K562 (cell line): ENCODE measurements around the gene ABLIM1. TPM values are rescaled to one million over a fixed set of nuclear protein-coding genes. Genes with fewer than 3 reads are reported as not detected.

Experiments
- ATAC-seq: fragments of 200-7000 bp; cut with Tn5 transposase; 3 replicates; pipeline ENCODE4 v1.9.1; 2020; ENCODE audit warnings: moderate library complexity
- BruUV-seq: library from RNA; stranded (reverse); fragments of 400-500 nt; replicated peaks from 2 replicates; lab custom pipeline; 2021; lab: Mats Ljungman, UMichigan
- CTCF ChIA-PET: fragments of 300-600 bp; formaldehyde crosslinking; extraction: SDS; loops from one replicate; lab custom pipeline; 2021; ENCODE audit warnings: low intra/inter-chr PET ratio; lab: Yijun Ruan, JAX
- POLR2A ChIA-PET: fragments of 300-600, 350-650 bp; sonication (Branson Sonifier 250); formaldehyde crosslinking; extraction: SDS; loops from one replicate; lab custom pipeline; 2021; ENCODE audit warnings: antibody characterized with exemption, inconsistent platforms; lab: Yijun Ruan, JAX
- DNase-seq, 4 experiments: peaks; one replicate each; pipeline versions ENCODE4 v3.0.0 to v3.0.0-alpha.2; 2011 to 2018; ENCODE audit warnings: low spot score in 3 of 4, mixed read lengths in 3 of 4; ENCODE audit errors: extremely low read depth in 1 of 4
- FAIRE-seq: peaks from 2 replicates; lab custom pipeline; 2011; peaks lifted over from hg19 to GRCh38; lab: Jason Lieb, UNC
- H2AFZ ChIP-seq: 2 replicates; pipeline ENCODE4 v1.6.0; 2011; ENCODE audit warnings: low read depth, low read length, control low read depth, inconsistent platforms
- H3K27ac ChIP-seq: fragments of 200-600 bp; 3 replicates; pipeline ENCODE4 v1.8.0; 2011; ENCODE audit warnings: low read depth, mild to moderate bottlenecking, control low read depth, inconsistent platforms, low read length, moderate library complexity, mixed read lengths; ENCODE audit errors: extremely low read depth
- H3K27me3 ChIP-seq, 2 experiments: fragments of 300-600 bp in 1 of 2; 2 replicates in 1 of 2; 3 replicates in 1 of 2; pipeline versions ENCODE4 v1.6.0 to v1.8.0; 2011; ENCODE audit warnings: inconsistent platforms in 2 of 2, low read length in 2 of 2, mild to moderate bottlenecking in 1 of 2, mixed read lengths in 1 of 2, moderate library complexity in 1 of 2; ENCODE audit not compliant: control insufficient read depth in 2 of 2, insufficient read depth in 2 of 2
- H3K36me3 ChIP-seq: fragments of 300-600 bp; 3 replicates; pipeline ENCODE4 v1.8.0; 2011; ENCODE audit warnings: mild to moderate bottlenecking, low read length, inconsistent platforms; ENCODE audit not compliant: control insufficient read depth, insufficient read depth
- H3K4me1 ChIP-seq, 2 experiments: fragments of 200-600 bp in 1 of 2; replicated peaks in 1 of 2; 2 replicates in 1 of 2; 3 replicates in 1 of 2; pipeline versions ENCODE4 v1.5.1 to v1.8.0; 2011; ENCODE audit warnings: inconsistent platforms in 2 of 2, low read length in 2 of 2, mild to moderate bottlenecking in 1 of 2, mixed read lengths in 1 of 2, moderate library complexity in 1 of 2; ENCODE audit not compliant: control insufficient read depth in 2 of 2, insufficient read depth in 2 of 2
- H3K4me2 ChIP-seq: 2 replicates; pipeline ENCODE4 v1.6.1; 2011; ENCODE audit warnings: low read length, control low read depth, inconsistent platforms, mixed read lengths; ENCODE audit not compliant: insufficient read depth
- H3K4me3 ChIP-seq: fragments of 200-600 bp; sonication (generic), shearing (Covaris generic); 2 replicates; pipeline ENCODE4 v1.5.1; 2016; ENCODE audit warnings: control low read depth, inconsistent platforms
- H3K79me2 ChIP-seq: fragments of 200-600 bp; 3 replicates; pipeline ENCODE4 v1.8.0; 2011; ENCODE audit warnings: low read length, inconsistent platforms; ENCODE audit not compliant: control insufficient read depth, insufficient read depth
- H3K9ac ChIP-seq, 2 experiments: 2 replicates each; pipeline versions ENCODE4 v1.6.0 to v1.6.1; 2011; ENCODE audit warnings: low read depth in 2 of 2, low read length in 2 of 2, control low read depth in 1 of 2, inconsistent platforms in 1 of 2, mild to moderate bottlenecking in 1 of 2, mixed read lengths in 1 of 2; ENCODE audit not compliant: insufficient read depth in 1 of 2
- H3K9me1 ChIP-seq: one replicate; pipeline ENCODE4 v1.6.0; 2011; ENCODE audit warnings: inconsistent platforms, mild to moderate bottlenecking, low read length, moderate library complexity; ENCODE audit not compliant: control insufficient read depth, insufficient read depth
- H3K9me3 ChIP-seq: replicated peaks from 2 replicates; pipeline ENCODE4 v1.5.1; 2011; ENCODE audit warnings: low read depth, low read length, inconsistent platforms; ENCODE audit not compliant: control insufficient read depth, insufficient read depth
- H4K20me1 ChIP-seq: replicated peaks from 2 replicates; pipeline ENCODE4 v1.6.1; 2011; ENCODE audit warnings: low read length, inconsistent platforms, mixed read lengths; ENCODE audit not compliant: control insufficient read depth, insufficient read depth
- BHLHE40 ChIP-seq: IDR thresholded peaks from 2 replicates; pipeline ENCODE4 v1.6.1; 2011; ENCODE audit warnings: low read length, improper control_type of control experiment
- CREB5 ChIP-seq: fragments of 250-450 bp; sonication (Bioruptor Pico); IDR thresholded peaks from 2 replicates; pipeline ENCODE4 v1.5.0; 2020; ENCODE audit warnings: mild to moderate bottlenecking
- FUS ChIP-seq: fragments of 200-400 bp; formaldehyde crosslinking; optimal IDR thresholded peaks from 2 replicates; pipeline ENCODE3; 2017; ENCODE audit warnings: low read depth, low read length
- NCOA6 ChIP-seq: fragments of 450-650 bp; IDR thresholded peaks from 2 replicates; pipeline ENCODE4 v1.6.1; 2017; ENCODE audit warnings: mild to moderate bottlenecking
- TBL1XR1 ChIP-seq, 2 experiments: IDR thresholded peaks; 2 replicates each; pipeline ENCODE4 v1.6.1; 2012; ENCODE audit warnings: improper control_type of control experiment in 2 of 2, low read length in 2 of 2, mild to moderate bottlenecking in 1 of 2
- ZNF143 ChIP-seq: sonication (generic); formaldehyde crosslinking; IDR thresholded peaks from 2 replicates; pipeline ENCODE4 v1.9.0; 2022; ENCODE audit warnings: mild to moderate bottlenecking, missing genetic modification reagents
- ZNF3 ChIP-seq: fragments of 250-450 bp; sonication (Bioruptor Pico); IDR thresholded peaks from 2 replicates; pipeline ENCODE4 v1.5.0; 2021; ENCODE audit warnings: mild to moderate bottlenecking, moderate library complexity
- ZNF311 ChIP-seq: fragments of 250-450 bp; sonication (Bioruptor Pico); IDR thresholded peaks from 2 replicates; pipeline ENCODE4 v1.4.0; 2020; ENCODE audit warnings: mild to moderate bottlenecking, moderate library complexity
- ZNF766 ChIP-seq: fragments of 200-800 bp; sonication (Bioruptor generic); conservative IDR thresholded peaks from 2 replicates; pipeline ENCODE4 v1.6.1; 2016; ENCODE audit warnings: missing genetic modification characterization, missing compliant biosample characterization
- WGBS: fragments of 100-300 bp; shearing (Covaris generic); methylation state at CpG from one replicate; pipeline ENCODE4 v1.1.6; 2016; ENCODE audit warnings: low coverage, mixed read lengths; ENCODE audit not compliant: insufficient coverage; ENCODE audit errors: missing lambda C conversion rate; 5-methylcytosine and 5-hydroxymethylcytosine counted together
- in situ Hi-C: fragments of 300-500 bp; cut with MboI; formaldehyde crosslinking; loops from 4 replicates; pipeline ENCODE4 v1.15.0; 2018; ENCODE audit warnings: inconsistent platforms, mixed read lengths
- intact Hi-C: fragments of 100-400 bp; cut with micrococcal nuclease; formaldehyde crosslinking; loops from 2 replicates; pipeline ENCODE4 v1.14.2; 2022
- polyA plus RNA-seq, 8 experiments: library from polyadenylated mRNA; depleted of rRNA in 4 of 8; stranded (reverse) in 5 of 8; unstranded in 3 of 8; fragments of >200 nt; fragmentation: Nextera tagmentation in 2 of 8; fragmentation: Illumina TruSeq in 1 of 8; extraction: Ambion mirVana in 2 of 8; extraction: Trizol in 1 of 8; gene quantifications; 2 replicates each; pipeline versions ENCODE4 v1.2.1 to v1.2.3, GENCODE V29; 2011 to 2014; ENCODE audit warnings: inconsistent platforms in 1 of 8, missing spikeins in 1 of 8
- total RNA-seq, 7 experiments: library from RNA; depleted of rRNA in 6 of 7; stranded (reverse); fragments of >200 nt in 6 of 7; fragmentation: Illumina TruSeq in 2 of 7; extraction: Trizol in 2 of 7; gene quantifications; 2 replicates each; pipeline versions ENCODE4 v1.2.1 to v1.2.3, GENCODE V29; 2011 to 2021; ENCODE audit warnings: low replicate concordance in 1 of 7
- TF ChIP-seq, protein P1 (sequence below), 2 experiments: fragments of 450-650 bp; IDR thresholded peaks; 2 replicates each; pipeline ENCODE4 v1.6.1; 2016

Gene ABLIM1
- total and polyA plus RNA-seq, 9 of the 15 experiments (the other 6 are each of a cell fraction or from before 2014, with no cell fraction given) = 0.07 to 0.49 (median 0.14) TPM; not detected in 6

- H3K36me3 ChIP-seq = no peaks in the 10 kb centered on the region
- no peaks in the 10 kb centered on the region for H3K9me3 ChIP-seq
- no peak overlapping the region for H3K9ac ChIP-seq
- no peak overlapping the region for H3K27ac ChIP-seq
- POLR2A ChIA-PET = no interaction called here
- peaks cover 0 to 22% of the 10 kb centered on the region in 2 experiments; a peak in 2 of 5 replicates for H3K27me3 ChIP-seq
- H3K4me3 ChIP-seq = no peak overlapping the region
- no peak for DNase-seq
- CTCF ChIA-PET = no interaction called here
- H3K4me1 ChIP-seq = no peaks in the 10 kb centered on the region
- ATAC-seq = no peak
- in situ Hi-C loops = no loop called here
- no peak for TF ChIP-seq FUS
- no peak for TF ChIP-seq ZNF311 (CRISPR knock-in tag)
- no peak for TF ChIP-seq NCOA6
- TF ChIP-seq ZNF143 (CRISPR knock-in tag) = no peak
- TF ChIP-seq ZNF766 (CRISPR knock-in tag) = no peak
- TF ChIP-seq BHLHE40 = no peak
- TF ChIP-seq CREB5 (CRISPR knock-in tag) = no peak
- TF ChIP-seq ZNF3 (CRISPR knock-in tag) = no peak
- TF ChIP-seq TBL1XR1 (IDR thresholded peaks at IDR 0.05; ENCODE audit: low read length in 2 of 2) = no peak
- TF ChIP-seq, protein P1, sequence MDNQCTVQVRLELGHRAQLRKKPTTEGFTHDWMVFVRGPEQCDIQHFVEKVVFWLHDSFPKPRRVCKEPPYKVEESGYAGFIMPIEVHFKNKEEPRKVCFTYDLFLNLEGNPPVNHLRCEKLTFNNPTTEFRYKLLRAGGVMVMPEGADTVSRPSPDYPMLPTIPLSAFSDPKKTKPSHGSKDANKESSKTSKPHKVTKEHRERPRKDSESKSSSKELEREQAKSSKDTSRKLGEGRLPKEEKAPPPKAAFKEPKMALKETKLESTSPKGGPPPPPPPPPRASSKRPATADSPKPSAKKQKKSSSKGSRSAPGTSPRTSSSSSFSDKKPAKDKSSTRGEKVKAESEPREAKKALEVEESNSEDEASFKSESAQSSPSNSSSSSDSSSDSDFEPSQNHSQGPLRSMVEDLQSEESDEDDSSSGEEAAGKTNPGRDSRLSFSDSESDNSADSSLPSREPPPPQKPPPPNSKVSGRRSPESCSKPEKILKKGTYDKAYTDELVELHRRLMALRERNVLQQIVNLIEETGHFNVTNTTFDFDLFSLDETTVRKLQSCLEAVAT (IDR thresholded peaks at IDR 0.05) = no peak
- H3K9me1 ChIP-seq = no peaks in the 10 kb centered on the region
- FAIRE-seq = no peak
- BruUV-seq = no TSS peak
- no peaks in the 10 kb centered on the region for H4K20me1 ChIP-seq
- WGBS = 0% methylated on average over 7 of the region's 7 CpGs
- H3K4me2 ChIP-seq = no peak overlapping the region
- intact Hi-C loops = no loop called here
- H2AFZ ChIP-seq = no peak overlapping the region
- no peaks in the 10 kb centered on the region for H3K79me2 ChIP-seq
These were observed 264.2 kb downstream of the ABLIM1 start for GRCh38 chr10:114393886-114394285.
